ENCODE data around the gene RCBTB1. TPM values are rescaled to one million over a fixed set of nuclear protein-coding genes. Genes with fewer than 3 reads are reported as not detected.
"Not testable (repeated sequence)": the region's sequence is repeated elsewhere in the genome, so short reads cannot be mapped to it uniquely, and the experiment has no call there.

The RCBTB1 gene
- total RNA-seq, 2 experiments from 2014 or later: 18.1 to 20.0 TPM

DNA sequence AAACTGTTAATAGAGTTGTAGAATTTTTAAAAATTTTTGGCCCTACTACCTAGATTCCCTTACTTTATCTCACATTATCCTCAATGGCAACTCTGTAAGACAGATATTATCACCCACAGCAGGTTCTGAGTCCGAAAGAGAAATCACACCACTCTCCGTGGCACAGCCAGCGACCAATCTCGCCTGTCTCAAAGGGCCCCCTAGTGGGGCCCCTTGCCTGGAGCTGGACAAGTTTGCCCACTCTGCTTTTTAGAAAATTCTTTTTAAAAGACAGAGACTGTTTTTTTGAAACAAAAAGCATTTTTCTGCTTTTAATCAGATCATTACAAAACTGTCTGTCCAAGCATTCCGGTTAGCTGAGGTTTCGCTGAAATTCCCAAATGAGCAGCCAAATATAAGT, 67.9 kb downstream of the RCBTB1 start:
- POLR2A ChIA-PET: no interaction called here
- CTCF ChIA-PET: interaction anchor here (1.0 kb wide), 1 partner anchor 21 kb away, joined by 3 read pairs; no protein-coding TSS in a partner anchor
- no peaks in the 10 kb centered on the region for H3K9me3 Mint-ChIP-seq
- peaks cover 67% of the 10 kb centered on the region for H3K36me3 Mint-ChIP-seq (ENCODE audit: low read depth)
- no peaks in the 10 kb centered on the region for H3K4me1 Mint-ChIP-seq
- no peak for DNase-seq
- H3K27ac Mint-ChIP-seq: no peak overlapping the region
- no peak overlapping the region for H3K4me3 Mint-ChIP-seq
- no peaks in the 10 kb centered on the region for H3K27me3 Mint-ChIP-seq

DNA sequence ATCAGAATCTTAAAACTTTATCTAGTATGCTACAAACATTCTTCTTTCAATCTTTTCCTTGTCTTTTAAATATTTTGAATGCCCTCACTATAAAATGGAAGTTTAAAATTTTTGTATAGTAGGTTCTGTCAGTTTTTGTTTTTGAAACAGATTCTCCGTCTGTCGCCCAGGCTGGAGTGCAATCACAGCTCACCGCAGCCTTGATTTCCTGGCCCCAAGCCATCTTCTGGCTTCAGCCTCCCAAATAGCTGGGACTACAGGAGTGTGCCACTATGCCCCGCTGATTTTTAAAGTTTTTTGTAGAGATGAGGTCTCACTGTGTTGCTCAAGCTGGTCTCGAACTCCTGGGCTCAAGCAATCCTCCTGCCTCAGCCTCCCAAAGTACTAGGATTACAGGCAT, 68.9 kb downstream of the RCBTB1 start:
- Mint-ChIP-seq H3K4me1 (peaks cover 2% of the 10 kb centered on the region), H3K36me3 (ENCODE audit: low read depth) (peaks cover 71% of the 10 kb centered on the region), H3K27me3 (no peaks in the 10 kb centered on the region), H3K27ac (peak overlapping the region; percentile 48), H3K4me3 (no peak overlapping the region), H3K9me3 (no peaks in the 10 kb centered on the region)
- POLR2A ChIA-PET: no interaction called here
- DNase-seq: no peak
- CTCF ChIA-PET: interaction anchor here (0.7 kb wide), 1 partner anchor 79 kb away, joined by 3 read pairs; no protein-coding TSS in a partner anchor

DNA sequence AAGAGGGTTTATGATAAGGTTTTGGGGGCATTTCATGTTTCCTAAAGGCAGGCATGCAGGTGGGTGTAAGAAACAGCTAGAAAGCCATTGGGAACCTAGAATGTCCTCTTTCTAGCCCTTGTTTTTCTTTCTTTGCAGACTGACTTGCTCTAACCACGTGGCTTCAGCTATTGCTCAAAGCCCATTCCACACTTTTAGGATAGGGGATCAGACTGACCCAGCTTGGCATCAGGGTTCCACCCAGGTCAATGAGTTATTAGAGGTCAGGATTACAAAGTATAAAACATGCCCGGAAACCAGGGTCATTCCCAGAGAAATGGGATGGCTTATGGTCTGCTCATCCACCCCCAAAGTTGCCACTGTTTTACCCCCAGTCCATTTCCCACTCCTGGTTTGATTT, 72.8 kb downstream of the RCBTB1 start:
- no peak overlapping the region for H3K27ac Mint-ChIP-seq
- POLR2A ChIA-PET: no interaction called here
- peaks cover 6% of the 10 kb centered on the region for H3K4me1 Mint-ChIP-seq
- H3K36me3 Mint-ChIP-seq (ENCODE audit: low read depth): peaks cover 70% of the 10 kb centered on the region
- H3K4me3 Mint-ChIP-seq: no peak overlapping the region
- H3K9me3 Mint-ChIP-seq: peaks cover 2% of the 10 kb centered on the region
- no peaks in the 10 kb centered on the region for H3K27me3 Mint-ChIP-seq
- CTCF ChIA-PET: interaction anchor here (0.6 to 1.7 kb wide), 2 partner anchors 13 to 76 kb away, joined by 3 to 5 read pairs; no protein-coding TSS in a partner anchor
- DNase-seq: no peak

DNA sequence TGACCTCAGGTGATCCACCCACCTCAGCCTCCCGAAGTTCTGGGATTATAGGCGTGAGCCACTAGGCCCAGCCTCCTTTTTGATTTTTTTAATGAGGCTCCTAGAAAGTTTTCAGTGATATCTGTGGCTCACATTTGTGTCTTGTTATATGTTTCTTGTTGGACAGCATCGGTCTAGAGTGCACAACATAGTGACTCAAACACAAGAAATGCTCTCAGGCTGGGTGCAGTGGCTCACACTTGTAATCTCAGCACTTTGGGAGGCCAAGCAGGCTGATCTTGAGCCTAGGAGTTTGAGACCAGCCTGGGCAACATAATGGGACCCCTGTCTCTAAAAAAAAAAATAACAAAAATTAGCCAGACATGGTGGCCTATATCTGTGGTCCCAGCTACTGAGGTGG, 81.4 kb downstream of the RCBTB1 start:
- H3K27ac Mint-ChIP-seq: no peak overlapping the region
- no peaks in the 10 kb centered on the region for H3K27me3 Mint-ChIP-seq
- no peak for DNase-seq
- CTCF ChIA-PET: interaction anchor here (1.0 kb wide), 1 partner anchor 10 kb away, joined by 4 read pairs; no protein-coding TSS in a partner anchor
- peaks cover 32% of the 10 kb centered on the region for H3K4me1 Mint-ChIP-seq
- peaks cover 45% of the 10 kb centered on the region for H3K36me3 Mint-ChIP-seq (ENCODE audit: low read depth)
- H3K9me3 Mint-ChIP-seq: no peaks in the 10 kb centered on the region
- POLR2A ChIA-PET: no interaction called here
- H3K4me3 Mint-ChIP-seq: no peak overlapping the region

DNA sequence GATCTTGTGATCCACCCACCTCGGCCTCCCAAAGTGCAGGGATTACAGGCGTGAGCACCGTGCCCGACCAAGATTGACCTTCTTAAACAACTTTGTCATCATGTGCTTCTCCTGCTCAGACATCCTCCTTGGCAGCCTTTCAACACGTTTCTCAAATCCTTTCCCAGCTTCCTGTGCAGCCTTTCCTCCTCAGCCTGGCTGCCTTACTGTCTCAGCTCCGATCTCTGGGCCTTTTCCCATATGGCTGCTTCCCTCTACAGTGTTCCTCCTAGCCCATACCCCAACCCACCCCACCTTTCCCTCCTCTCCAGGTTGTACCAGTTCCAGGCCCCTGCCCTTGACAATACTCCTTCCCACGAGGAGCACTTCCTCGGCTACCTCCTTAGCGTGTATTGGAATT, 82.4 kb downstream of the RCBTB1 start:
- Mint-ChIP-seq H3K4me3 (no peak overlapping the region), H3K27me3 (no peaks in the 10 kb centered on the region), H3K4me1 (peaks cover 42% of the 10 kb centered on the region), H3K9me3 (no peaks in the 10 kb centered on the region), H3K27ac (no peak overlapping the region), H3K36me3 (ENCODE audit: low read depth) (peaks cover 49% of the 10 kb centered on the region)
- DNase-seq: no peak
- ChIA-PET CTCF (interaction anchor here (0.6 kb wide), 1 partner anchor 699 kb away, joined by 4 read pairs; no protein-coding TSS in a partner anchor), POLR2A (no interaction called here)

DNA sequence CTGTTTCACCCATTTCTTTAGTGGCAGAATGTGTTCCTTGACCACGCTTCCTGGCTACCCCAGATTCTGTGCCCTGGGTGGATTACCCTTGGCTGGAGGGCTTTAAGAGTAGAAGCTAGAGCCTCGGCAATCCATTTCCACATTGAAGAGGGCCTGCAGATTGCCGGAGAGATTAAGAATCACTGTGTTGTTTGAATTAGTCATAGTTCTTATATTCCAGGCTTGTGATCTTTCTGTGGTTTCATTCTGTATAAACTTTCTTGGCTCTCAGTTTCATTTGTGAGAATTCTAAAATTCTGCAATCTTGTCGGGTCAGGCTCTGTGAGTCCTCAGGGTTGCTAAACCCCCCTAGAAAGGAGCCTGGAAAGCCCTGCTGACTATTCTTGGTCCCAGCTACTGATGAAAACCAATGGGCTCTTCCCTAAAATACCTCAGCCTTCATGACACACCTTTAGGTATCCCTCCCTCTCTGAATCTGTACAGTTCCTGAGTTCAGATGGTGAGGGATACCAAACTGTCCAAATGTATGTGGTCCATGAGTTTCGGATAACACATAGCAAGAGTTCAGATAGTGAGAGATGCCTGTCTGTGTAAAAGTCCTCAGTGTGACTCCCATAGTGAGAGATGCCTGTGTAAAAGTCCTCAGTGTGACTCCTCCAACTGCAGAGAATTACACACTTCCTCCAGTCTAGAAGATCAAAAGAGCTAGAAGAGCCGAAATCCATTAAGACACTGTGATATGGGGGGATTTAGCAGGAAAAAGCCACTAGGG, 85.3 kb downstream of the RCBTB1 start:
- CTCF ChIA-PET: no interaction called here
- Mint-ChIP-seq H3K27me3 (no peaks in the 10 kb centered on the region), H3K27ac (peak overlapping the region; percentile 26), H3K4me3 (no peak overlapping the region), H3K36me3 (ENCODE audit: low read depth) (peaks cover 49% of the 10 kb centered on the region), H3K4me1 (peaks cover 52% of the 10 kb centered on the region), H3K9me3 (no peaks in the 10 kb centered on the region)
- no peak for DNase-seq
- POLR2A ChIA-PET: interaction anchor here (0.5 kb wide), 1 partner anchor 20 kb away, joined by 5 read pairs; no protein-coding TSS in a partner anchor

DNA sequence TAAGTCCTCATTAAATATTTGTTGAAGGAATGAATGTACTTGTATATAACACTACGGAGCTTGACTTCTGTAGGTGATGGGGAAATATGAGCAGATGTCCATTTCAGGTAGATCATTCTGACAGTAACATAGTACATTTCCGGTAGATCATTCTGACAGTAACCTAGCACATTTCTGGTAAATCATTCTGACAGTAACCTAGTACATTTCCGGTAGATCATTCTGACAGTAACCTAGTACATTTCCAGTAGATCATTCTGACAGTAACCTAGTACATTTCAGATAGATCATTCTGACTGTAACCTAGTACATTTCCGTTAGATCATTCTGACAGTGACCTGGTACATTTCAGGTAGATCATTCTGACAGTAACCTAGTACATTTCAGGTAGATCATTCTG, 87.2 kb downstream of the RCBTB1 start:
- peaks cover 63% of the 10 kb centered on the region for H3K4me1 Mint-ChIP-seq
- no peak overlapping the region for H3K4me3 Mint-ChIP-seq
- H3K36me3 Mint-ChIP-seq (ENCODE audit: low read depth): peaks cover 54% of the 10 kb centered on the region
- H3K9me3 Mint-ChIP-seq: no peaks in the 10 kb centered on the region
- DNase-seq: no peak
- H3K27ac Mint-ChIP-seq: peak overlapping the region; percentile 95
- CTCF ChIA-PET: no interaction called here
- POLR2A ChIA-PET: no interaction called here
- no peaks in the 10 kb centered on the region for H3K27me3 Mint-ChIP-seq

DNA sequence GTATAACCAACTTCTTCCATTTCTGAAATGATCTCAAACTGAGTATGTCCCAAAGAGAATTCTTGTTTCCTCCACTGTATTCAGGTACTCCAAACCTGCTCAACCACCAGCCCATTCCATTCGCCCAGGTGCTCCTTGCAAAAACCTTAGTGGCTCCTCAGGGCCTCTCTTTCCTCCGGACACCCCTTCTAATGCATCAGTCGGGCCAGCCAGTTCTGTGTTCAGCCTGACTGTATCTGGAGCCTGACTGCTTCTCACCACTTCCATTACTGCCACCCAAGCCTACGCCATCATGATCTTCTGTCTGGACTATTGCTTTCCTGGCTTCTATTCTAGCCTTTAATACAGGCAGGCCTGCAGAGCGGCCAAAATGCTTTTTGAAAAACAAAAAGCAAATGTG, 88.1 kb downstream of the RCBTB1 start:
- Mint-ChIP-seq H3K4me1 (peaks cover 63% of the 10 kb centered on the region), H3K9me3 (no peaks in the 10 kb centered on the region), H3K27ac (peak overlapping the region; percentile 95), H3K36me3 (ENCODE audit: low read depth) (peaks cover 50% of the 10 kb centered on the region), H3K27me3 (no peaks in the 10 kb centered on the region), H3K4me3 (peak overlapping the region; percentile 82)
- no peak for DNase-seq
- POLR2A ChIA-PET: no interaction called here
- CTCF ChIA-PET: interaction anchor here (1.1 to 1.2 kb wide), 2 partner anchors 21 to 52 kb away, joined by 3 read pairs; no protein-coding TSS in a partner anchor

- POLR2A ChIA-PET: interaction anchor here (0.6 to 1.9 kb wide), 2 partner anchors 53 to 1259 kb away, joined by 3 to 14 read pairs; partner anchors contain the start of genes CAB39L and SETDB2
- peak overlapping the region; percentile 95 for H3K27ac Mint-ChIP-seq
- not testable (repeated sequence) for H3K27me3 Mint-ChIP-seq, H3K9me3 Mint-ChIP-seq
- peak; percentile 62 for DNase-seq
- peak overlapping the region; percentile 82 for H3K4me3 Mint-ChIP-seq
- peaks cover 63% of the 10 kb centered on the region for H3K4me1 Mint-ChIP-seq
- H3K36me3 Mint-ChIP-seq (ENCODE audit: low read depth): peaks cover 50% of the 10 kb centered on the region
- CTCF ChIA-PET: interaction anchor here (1.1 to 5.5 kb wide), 4 partner anchors 9 to 52 kb away, joined by 3 to 24 read pairs (median 4); no protein-coding TSS in a partner anchor
Measured at GRCh38 chr13:49496837-49497236, 88.5 kb downstream of the RCBTB1 start.

DNA sequence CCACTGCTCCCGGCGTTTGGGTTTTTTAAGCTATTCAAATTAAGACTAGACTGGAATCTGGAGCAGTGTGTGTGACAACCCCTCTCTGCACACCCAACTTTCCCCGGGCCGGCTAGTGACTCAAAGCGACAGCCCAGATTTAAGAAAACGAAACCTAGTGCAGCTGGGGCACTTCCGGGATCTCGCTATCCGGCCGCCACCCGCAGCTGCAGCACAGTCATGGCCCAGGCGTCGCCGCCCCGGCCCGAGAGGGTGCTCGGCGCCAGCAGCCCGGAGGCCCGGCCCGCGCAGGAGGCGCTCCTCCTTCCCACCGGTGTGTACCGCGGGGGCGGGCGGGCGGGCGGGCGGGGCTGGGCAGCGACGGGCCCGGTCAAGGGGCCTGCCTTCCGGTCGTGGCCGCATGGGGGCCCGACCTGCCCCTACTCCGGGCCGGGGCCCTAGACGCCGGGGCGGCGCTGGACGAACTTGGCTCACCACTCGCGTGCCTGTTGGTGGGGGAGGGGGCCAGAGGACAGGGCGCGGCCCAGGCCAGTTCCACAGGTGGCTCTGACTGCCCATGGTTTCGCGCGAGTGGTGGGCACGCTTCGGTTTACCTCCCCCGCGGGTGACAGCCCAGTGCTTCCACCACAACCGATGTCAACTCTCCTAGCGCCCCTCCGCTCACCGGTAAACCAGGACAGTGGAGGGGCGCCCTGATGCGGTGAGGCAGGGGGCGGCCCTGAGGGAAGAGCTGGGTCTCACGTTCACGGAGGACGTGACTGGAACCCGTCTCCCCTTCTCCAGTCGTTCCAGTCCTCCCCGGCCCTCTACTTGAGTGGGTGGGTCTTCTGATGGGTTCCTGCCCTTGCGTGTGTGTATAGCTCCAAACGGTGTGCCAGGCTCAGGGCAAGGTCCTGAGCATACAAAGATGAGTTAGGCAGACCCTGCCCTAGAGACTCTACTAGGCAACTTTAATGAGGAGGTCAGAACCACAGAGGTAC, 89.3 kb downstream of the RCBTB1 start, which contains the start of gene PHF11:
Gene PHF11 (plus strand): TSS at position 171 of the 980 bp plus-strand sequence. CDS start 49 bp downstream, at position 220.
- peak; percentile 91 for DNase-seq
- peaks cover 63% of the 10 kb centered on the region for H3K4me1 Mint-ChIP-seq
- H3K27me3 Mint-ChIP-seq: no peaks in the 10 kb centered on the region
- POLR2A ChIA-PET: interaction anchor here (0.6 to 1.9 kb wide), 4 partner anchors 36 to 1258 kb away, joined by 3 to 14 read pairs (median 3); partner anchors contain the start of genes CAB39L and SETDB2
- no peaks in the 10 kb centered on the region for H3K9me3 Mint-ChIP-seq
- peak within 1 kb of the TSS; percentile 98 for H3K4me3 Mint-ChIP-seq
- CTCF ChIA-PET: interaction anchor here (1.1 to 5.5 kb wide), 6 partner anchors 10 to 56 kb away, joined by 3 to 24 read pairs (median 5); partner anchors contain the start of genes CAB39L and SETDB2
- H3K36me3 Mint-ChIP-seq (ENCODE audit: low read depth): peaks cover 55% of the 10 kb centered on the region
- peak within 1 kb of the TSS; percentile 100 for H3K27ac Mint-ChIP-seq

DNA sequence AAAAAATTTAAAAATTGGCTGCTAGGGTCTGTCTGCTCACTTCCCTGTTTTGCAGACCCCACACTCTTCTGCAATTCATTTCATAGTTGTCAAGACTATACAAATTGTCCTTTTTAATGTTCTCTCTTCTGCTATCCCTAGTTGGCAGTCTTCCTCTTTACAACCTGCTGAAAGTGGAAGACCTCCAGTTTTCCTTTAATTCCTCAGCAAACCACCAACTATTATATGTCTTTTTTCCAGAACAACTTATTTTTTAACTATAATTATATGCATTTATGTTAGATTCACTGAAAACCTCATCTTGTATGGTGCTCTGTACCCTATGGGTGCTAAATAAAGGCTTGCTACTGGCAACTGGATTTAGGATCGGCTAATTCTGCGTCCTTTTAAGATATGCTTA, 90.7 kb downstream of the RCBTB1 start:
- Mint-ChIP-seq H3K4me1 (peaks cover 52% of the 10 kb centered on the region), H3K27me3 (no peaks in the 10 kb centered on the region), H3K36me3 (ENCODE audit: low read depth) (peaks cover 45% of the 10 kb centered on the region), H3K4me3 (peak overlapping the region; percentile 98), H3K9me3 (no peaks in the 10 kb centered on the region), H3K27ac (peak overlapping the region; percentile 100)
- CTCF ChIA-PET: interaction anchor here (1.1 to 5.5 kb wide), 3 partner anchors 12 to 58 kb away, joined by 4 to 24 read pairs (median 11); partner anchors contain the start of genes CAB39L and SETDB2
- POLR2A ChIA-PET: no interaction called here
- no peak for DNase-seq

DNA sequence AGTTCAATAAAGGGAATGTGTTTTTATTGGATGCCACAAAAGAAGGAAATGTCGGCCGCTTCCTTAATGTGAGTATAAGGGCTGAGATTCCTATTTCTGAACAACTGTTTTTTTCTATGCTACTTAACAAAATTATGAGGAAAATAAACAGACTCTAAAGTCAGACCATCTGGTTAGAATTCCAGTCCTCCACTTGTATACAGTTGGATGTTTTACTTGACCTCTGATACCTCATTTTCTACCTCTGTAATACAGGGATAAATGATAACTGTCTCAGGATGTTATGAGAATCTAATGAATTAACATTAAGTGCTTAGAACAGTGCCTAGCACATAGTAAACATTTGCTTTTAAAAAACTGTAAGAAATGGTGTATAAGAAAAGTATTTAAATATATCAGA, 96.8 kb downstream of the RCBTB1 start:
- H3K9me3 Mint-ChIP-seq: no peaks in the 10 kb centered on the region

More for the DNA sequence above, 96.8 kb downstream of the RCBTB1 start:
- ChIA-PET CTCF (no interaction called here), POLR2A (interaction anchor here (0.7 kb wide), 1 partner anchor 22 kb away, joined by 3 read pairs; no protein-coding TSS in a partner anchor)
- H3K27ac Mint-ChIP-seq: no peak overlapping the region
- no peak overlapping the region for H3K4me3 Mint-ChIP-seq
- no peaks in the 10 kb centered on the region for H3K27me3 Mint-ChIP-seq
- no peak for DNase-seq
- peaks cover 40% of the 10 kb centered on the region for H3K36me3 Mint-ChIP-seq (ENCODE audit: low read depth)
- peaks cover 7% of the 10 kb centered on the region for H3K4me1 Mint-ChIP-seq

All from activated CD4-positive, alpha-beta T cell treated with anti-CD3 and anti-CD28 coated beads, Interleukin-2, amount 10 ng/mL, durations not matched to agents 7 days and 5 days (primary cell).